HepG2 (cell line): ENCODE results near the gene BCO2. TPM values are rescaled to one million over a fixed set of nuclear protein-coding genes. Genes with fewer than 3 reads are reported as not detected.

ENCODE experiments used
- ATAC-seq: fragments of 200-7000 bp; cut with Tn5 transposase; 3 replicates; pipeline ENCODE4 v1.9.1; 2020; ENCODE audit warnings: mild to moderate bottlenecking, moderate library complexity
- BruUV-seq: library from RNA; stranded (reverse); fragments of 400-500 nt; replicated peaks from 2 replicates; lab custom pipeline; 2021; lab: Mats Ljungman, UMichigan
- CTCF ChIA-PET: fragments of 300-600 bp; formaldehyde crosslinking; extraction: SDS; loops from one replicate; lab custom pipeline; 2021; ENCODE audit warnings: low total read pairs, inconsistent platforms, low intra/inter-chr PET ratio; lab: Yijun Ruan, JAX
- POLR2A ChIA-PET: fragments of 350-600 bp; sonication (Branson Sonifier 250); formaldehyde crosslinking; loops from one replicate; lab custom pipeline; 2020; ENCODE audit warnings: antibody characterized with exemption, inconsistent platforms; lab: Yijun Ruan, JAX
- DNase-seq: peaks from one replicate; pipeline ENCODE4 v3.0.0-alpha.2; 2015; ENCODE audit warnings: low spot score
- FAIRE-seq: peaks from 3 replicates; lab custom pipeline; 2011; peaks lifted over from hg19 to GRCh38; lab: Jason Lieb, UNC
- H2AFZ ChIP-seq: one replicate; pipeline ENCODE4 v1.6.1; 2011; ENCODE audit warnings: low read length, inconsistent platforms
- H3K27ac ChIP-seq: fragments of 300-600 bp; 3 replicates; pipeline ENCODE4 v1.8.0; 2011; ENCODE audit warnings: mixed run types, mild to moderate bottlenecking, mixed read lengths, low read length, inconsistent platforms; ENCODE audit not compliant: insufficient read depth; ENCODE audit errors: extremely low read length
- H3K27me3 ChIP-seq, 2 experiments: fragments of 200-600 bp in 1 of 2; 2 replicates in 1 of 2; 3 replicates in 1 of 2; pipeline versions ENCODE4 v1.6.0 to v1.8.0; 2011; ENCODE audit warnings: low read length in 2 of 2, mild to moderate bottlenecking in 2 of 2, moderate library complexity in 2 of 2, inconsistent platforms in 1 of 2; ENCODE audit not compliant: insufficient read depth in 2 of 2, control insufficient read depth in 1 of 2
- H3K36me3 ChIP-seq, 2 experiments: fragments of 200-600 bp in 1 of 2; replicated peaks in 1 of 2; 2 replicates in 1 of 2; 3 replicates in 1 of 2; pipeline versions ENCODE4 v1.5.1 to v1.8.0; 2011; ENCODE audit warnings: low read length in 2 of 2, inconsistent platforms in 1 of 2; ENCODE audit not compliant: insufficient read depth in 2 of 2, control insufficient read depth in 1 of 2
- H3K4me1 ChIP-seq: 2 replicates; pipeline ENCODE4 v1.5.1; 2012; ENCODE audit warnings: low read length, inconsistent platforms; ENCODE audit not compliant: insufficient read depth
- H3K4me2 ChIP-seq: 2 replicates; pipeline ENCODE4 v1.6.0; 2011; ENCODE audit warnings: low read depth, low read length, inconsistent platforms
- H3K4me3 ChIP-seq, 3 experiments: fragments of 200-600 bp in 1 of 3; sonication (generic), shearing (Covaris generic) in 1 of 3; replicated peaks in 1 of 3; 2 replicates each; pipeline ENCODE4 v1.5.1; 2011 to 2016; ENCODE audit warnings: low read length in 3 of 3, inconsistent platforms in 2 of 3, low read depth in 2 of 3, mild to moderate bottlenecking in 2 of 3, control low read depth in 1 of 3, mixed read lengths in 1 of 3; ENCODE audit not compliant: insufficient read depth in 1 of 3
- H3K79me2 ChIP-seq: one replicate; pipeline ENCODE4 v1.6.1; 2011; ENCODE audit warnings: low read length, inconsistent platforms; ENCODE audit not compliant: insufficient read depth
- H3K9ac ChIP-seq: 2 replicates; pipeline ENCODE4 v1.6.0; 2011; ENCODE audit warnings: mild to moderate bottlenecking, low read depth, low read length, inconsistent platforms; ENCODE audit not compliant: insufficient read depth
- H3K9me3 ChIP-seq: 2 replicates; pipeline ENCODE4 v1.5.1; 2012; ENCODE audit warnings: mild to moderate bottlenecking, low read length
- H4K20me1 ChIP-seq: 2 replicates; pipeline ENCODE4 v1.6.0; 2011; ENCODE audit warnings: inconsistent platforms, mild to moderate bottlenecking, low read length, moderate library complexity; ENCODE audit not compliant: insufficient read depth
- BRD4 ChIP-seq: sonication (generic); formaldehyde crosslinking; IDR thresholded peaks from 2 replicates; pipeline ENCODE4 v1.4.0; 2020; ENCODE audit warnings: missing genetic modification reagents
- CENPX ChIP-seq: sonication (generic); formaldehyde crosslinking; IDR thresholded peaks from 2 replicates; pipeline ENCODE4 v1.9.0; 2021; ENCODE audit warnings: mild to moderate bottlenecking, missing genetic modification reagents, moderate library complexity
- HNRNPL ChIP-seq: fragments of 200-400 bp; formaldehyde crosslinking; IDR thresholded peaks from 2 replicates; pipeline ENCODE4 v1.6.1; 2017; ENCODE audit warnings: mild to moderate bottlenecking, low read depth, low read length
- ZBTB33 ChIP-seq: sonication (generic); formaldehyde crosslinking; IDR thresholded peaks from 2 replicates; pipeline ENCODE4 v1.4.0; 2020; ENCODE audit warnings: missing genetic modification reagents
- WGBS: methylation state at CpG from one replicate; pipeline ENCODE4 v1.1.6; 2017; ENCODE audit warnings: low lambda C conversion rate; 5-methylcytosine and 5-hydroxymethylcytosine counted together
- in situ Hi-C: cut with HindIII; loops from 2 replicates; pipeline ENCODE4 v1.10.0; 2017; ENCODE audit warnings: low pct_unique_long_range_greater_than_20kb; ENCODE audit not compliant: extremely low pct_ligation_motif_present
- intact Hi-C: fragments of 100-400 bp; cut with micrococcal nuclease; formaldehyde crosslinking; loops from one replicate; pipeline ENCODE4 v1.10.0; 2022; ENCODE audit not compliant: unreplicated experiment
- polyA plus RNA-seq, 8 experiments: library from polyadenylated mRNA; depleted of rRNA in 3 of 8; stranded (reverse) in 7 of 8; unstranded in 1 of 8; fragments of >200 nt; fragmentation: Illumina TruSeq in 4 of 8; extraction: Trizol in 4 of 8; gene quantifications; 2 replicates each; pipeline versions ENCODE4 v1.2.1 to v1.2.3, GENCODE V29; 2011 to 2016; ENCODE audit warnings: low read depth in 4 of 8, missing spikeins in 1 of 8, mixed read lengths in 1 of 8; ENCODE audit not compliant: insufficient read depth in 1 of 8
- total RNA-seq, 5 experiments: library from RNA; depleted of rRNA; stranded (reverse); fragments of >200 nt; fragmentation: Illumina TruSeq; extraction: Trizol; gene quantifications; 2 replicates each; pipeline ENCODE4 v1.2.3, GENCODE V29; 2016; ENCODE audit warnings: low read depth in 1 of 5
- TF ChIP-seq, protein P1 (sequence below): sonication (generic); formaldehyde crosslinking; IDR thresholded peaks from 2 replicates; pipeline ENCODE4 v1.5.1; 2020; ENCODE audit warnings: missing genetic modification reagents, mild to moderate bottlenecking, borderline replicate concordance

The BCO2 gene
- total and polyA plus RNA-seq, 2 of the 13 experiments (the other 11 are each of a cell fraction or from before 2014, with no cell fraction given), result 0.38 to 0.58 TPM

GRCh38 chr11:112255067-112255720 is 79.9 kb downstream of the BCO2 start:
- Histone ChIP-seq H4K20me1 (no peaks in the 10 kb centered on the region), H3K27me3 (no peaks in the 10 kb centered on the region), H2AFZ (no peak overlapping the region), H3K36me3 (no peaks in the 10 kb centered on the region), H3K79me2 (no peaks in the 10 kb centered on the region), H3K9ac (no peak overlapping the region), H3K27ac (no peak overlapping the region), H3K9me3 (no peaks in the 10 kb centered on the region), H3K4me3 (no peak overlapping the region), H3K4me2 (no peak overlapping the region), H3K4me1 (peaks cover 9% of the 10 kb centered on the region; the same call in 1 of the 2 replicates)
- no TSS peak for BruUV-seq
- intact Hi-C loops (no loop called here), in situ Hi-C loops (no loop called here)
- POLR2A ChIA-PET, result no interaction called here
- ATAC-seq (peak; percentile 37; the same call in 2 of the 3 replicates), DNase-seq (peak; percentile 18), FAIRE-seq (peak; percentile 72)
- 80% methylated on average over 15 of the region's 15 CpGs for WGBS
- CTCF ChIA-PET, result no interaction called here
- TF ChIP-seq HNRNPL, result 0 out of 2 replicates have a peak, but pooled peaks have one; percentile 14
- TF ChIP-seq BRD4, result no peak
- TF ChIP-seq, protein P1, sequence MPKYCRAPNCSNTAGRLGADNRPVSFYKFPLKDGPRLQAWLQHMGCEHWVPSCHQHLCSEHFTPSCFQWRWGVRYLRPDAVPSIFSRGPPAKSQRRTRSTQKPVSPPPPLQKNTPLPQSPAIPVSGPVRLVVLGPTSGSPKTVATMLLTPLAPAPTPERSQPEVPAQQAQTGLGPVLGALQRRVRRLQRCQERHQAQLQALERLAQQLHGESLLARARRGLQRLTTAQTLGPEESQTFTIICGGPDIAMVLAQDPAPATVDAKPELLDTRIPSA, result no peak
- no peak for TF ChIP-seq CENPX (CRISPR knock-in tag)
- TF ChIP-seq ZBTB33, result peak; percentile 70; the same call in 1 of the 2 replicates
